ENCODE data around the gene SEMA5B.

The SEMA5B gene

GRCh38 chr3:122918576-122919290 lies 108.8 kb downstream of the SEMA5B start:
- no peak for DNase-seq

GRCh38 chr3:122917412-122917811 lies 110.2 kb downstream of the SEMA5B start:
- no peak for DNase-seq

- no peak for DNase-seq
These were observed 111.0 kb downstream of the SEMA5B start for GRCh38 chr3:122916580-122916979.

- DNase-seq: no peak
These were observed 111.5 kb downstream of the SEMA5B start for GRCh38 chr3:122916084-122916483.

- no peak for DNase-seq
These were observed 112.1 kb downstream of the SEMA5B start for GRCh38 chr3:122915300-122916055.

DNA sequence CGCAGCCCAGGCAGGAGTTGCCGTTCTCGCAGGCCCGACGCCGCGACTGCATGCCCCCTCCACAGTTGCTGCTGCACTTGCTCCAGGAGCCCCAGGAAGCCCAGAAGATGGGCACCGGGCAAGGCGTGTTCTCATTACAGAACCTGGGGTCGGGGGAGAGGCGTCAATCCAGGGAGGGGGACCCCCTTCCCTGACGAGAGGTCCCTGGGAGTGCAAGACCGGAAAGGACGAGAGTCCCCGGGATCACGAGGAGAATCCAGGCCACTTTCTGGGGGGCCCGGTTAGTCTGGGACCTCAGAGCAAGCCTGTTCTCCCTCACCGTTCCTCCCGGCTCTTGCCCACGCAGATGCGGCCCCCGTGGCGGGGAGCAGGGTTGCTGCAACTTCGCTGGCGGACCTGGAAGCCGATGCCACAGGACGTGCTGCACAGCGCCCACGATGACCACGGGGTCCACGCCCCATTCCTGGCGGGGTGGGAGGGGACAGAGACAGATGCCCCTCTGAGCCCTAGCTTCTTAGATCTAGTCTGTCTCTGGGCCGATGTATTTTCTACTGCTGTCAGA lies 113.9 kb downstream of the SEMA5B start:
- no peak for DNase-seq

DNA sequence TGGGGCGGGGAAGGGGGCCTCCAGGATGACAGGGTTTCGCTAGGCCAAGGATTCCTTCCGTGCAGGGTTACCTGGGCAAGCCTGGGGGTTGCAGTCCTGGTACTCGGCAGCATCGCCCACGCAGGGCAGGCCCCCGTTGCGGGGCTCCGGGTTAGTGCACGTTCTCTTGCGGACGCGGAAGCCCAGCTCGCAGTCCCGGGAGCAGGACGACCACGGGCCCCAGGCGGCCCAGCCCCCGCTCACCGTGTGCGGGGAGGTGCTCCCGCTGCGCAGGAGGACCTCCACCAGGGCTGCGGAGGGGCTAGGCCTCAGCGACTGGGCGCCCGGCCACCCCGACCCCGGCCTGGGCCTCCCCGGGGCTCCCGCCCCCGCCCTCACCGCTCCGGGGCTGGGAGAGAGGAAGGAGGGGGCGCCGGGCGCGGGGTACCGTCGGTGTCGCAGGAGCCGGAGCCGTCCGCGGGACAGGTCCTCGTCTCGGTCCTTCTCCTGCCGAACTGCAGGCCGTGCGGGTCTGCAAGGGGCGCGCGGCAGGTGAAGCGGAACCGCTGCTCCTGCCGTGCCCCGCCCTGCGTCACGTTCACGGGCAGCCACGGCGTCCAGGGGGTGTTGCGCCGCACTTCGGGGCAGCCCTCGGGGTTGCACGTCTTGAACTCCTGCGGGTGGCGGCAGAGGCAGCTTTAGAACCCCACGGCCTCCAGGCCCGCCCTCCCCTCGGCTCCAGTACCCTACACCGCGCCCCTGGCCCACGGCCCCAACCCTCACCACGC lies 114.6 kb downstream of the SEMA5B start:
- DNase-seq: no peak

- no peak for DNase-seq
These were observed 115.7 kb downstream of the SEMA5B start for GRCh38 chr3:122911901-122912300.

DNA sequence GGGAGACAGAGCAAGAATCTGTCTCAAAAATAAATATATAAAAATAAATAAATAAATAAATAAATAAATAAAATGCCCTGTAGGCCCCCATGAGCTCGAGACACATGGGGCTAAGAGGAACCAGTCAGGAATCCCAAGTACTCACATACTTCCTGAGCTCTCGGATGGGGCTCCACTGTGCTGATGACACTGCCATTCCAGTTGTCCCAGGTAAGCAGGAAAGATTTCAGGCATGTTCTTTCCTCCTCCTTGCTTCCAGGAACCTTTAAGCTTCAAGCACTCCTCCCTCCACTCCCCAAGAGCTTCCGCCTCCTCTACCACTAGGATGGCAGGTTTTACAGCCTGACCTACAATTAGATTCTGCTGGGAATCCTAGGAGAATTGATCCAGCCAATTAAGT lies 119.3 kb downstream of the SEMA5B start:
- no peak for DNase-seq

GRCh38 chr3:122907471-122907870 lies 120.1 kb downstream of the SEMA5B start:
- no peak for DNase-seq

DNA sequence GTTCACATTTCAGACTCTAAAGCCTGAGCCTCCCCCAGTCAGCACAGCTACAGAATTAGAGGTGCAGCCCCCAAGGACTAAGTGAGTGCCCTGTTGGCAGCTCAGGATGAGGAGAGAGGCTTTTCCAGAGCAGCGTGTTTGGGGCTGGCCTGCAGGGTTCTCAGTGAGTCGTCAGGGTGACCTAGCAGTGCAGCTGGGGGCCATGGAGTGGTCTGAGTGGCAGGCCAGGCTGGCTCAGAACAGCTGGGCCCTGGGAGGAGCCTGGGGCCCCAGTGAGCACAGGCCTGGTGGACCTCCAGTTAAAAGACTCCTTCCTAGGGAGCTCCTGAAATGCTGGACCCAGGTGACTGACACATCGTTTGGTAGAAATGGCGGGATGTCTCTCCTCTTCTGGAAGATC lies 124.4 kb downstream of the SEMA5B start:
- no peak for DNase-seq

- no peak for DNase-seq
These were observed 125.2 kb downstream of the SEMA5B start for GRCh38 chr3:122902326-122902725.

DNA sequence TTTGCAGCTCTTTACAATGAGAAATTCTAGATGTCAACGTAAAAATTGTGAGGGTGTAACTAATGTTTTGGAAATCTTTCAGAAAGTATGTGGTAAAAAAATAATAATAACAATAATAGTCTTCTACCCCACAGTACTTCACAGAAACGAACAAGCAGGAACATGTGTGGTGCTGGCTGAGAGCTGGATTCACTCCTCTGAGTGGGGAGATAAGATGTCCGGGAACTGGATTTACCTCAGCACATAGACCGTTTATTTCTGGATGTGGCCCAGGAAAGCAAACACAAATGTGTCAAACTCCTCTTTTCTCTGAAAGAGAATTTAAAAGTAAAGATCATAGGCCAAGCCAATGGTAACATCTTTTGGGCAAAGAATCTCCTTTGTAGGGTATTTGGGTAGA lies 129.3 kb downstream of the SEMA5B start:
- DNase-seq: no peak

GRCh38 chr3:122893754-122894668 lies 133.6 kb downstream of the SEMA5B start:
- no peak for DNase-seq

GRCh38 chr3:122893282-122893681 lies 134.3 kb downstream of the SEMA5B start:
- DNase-seq: no peak

GRCh38 chr3:122892118-122892960 lies 135.2 kb downstream of the SEMA5B start:
- DNase-seq: no peak

- DNase-seq: no peak
These were observed 136.8 kb downstream of the SEMA5B start for GRCh38 chr3:122890720-122891220.

DNA sequence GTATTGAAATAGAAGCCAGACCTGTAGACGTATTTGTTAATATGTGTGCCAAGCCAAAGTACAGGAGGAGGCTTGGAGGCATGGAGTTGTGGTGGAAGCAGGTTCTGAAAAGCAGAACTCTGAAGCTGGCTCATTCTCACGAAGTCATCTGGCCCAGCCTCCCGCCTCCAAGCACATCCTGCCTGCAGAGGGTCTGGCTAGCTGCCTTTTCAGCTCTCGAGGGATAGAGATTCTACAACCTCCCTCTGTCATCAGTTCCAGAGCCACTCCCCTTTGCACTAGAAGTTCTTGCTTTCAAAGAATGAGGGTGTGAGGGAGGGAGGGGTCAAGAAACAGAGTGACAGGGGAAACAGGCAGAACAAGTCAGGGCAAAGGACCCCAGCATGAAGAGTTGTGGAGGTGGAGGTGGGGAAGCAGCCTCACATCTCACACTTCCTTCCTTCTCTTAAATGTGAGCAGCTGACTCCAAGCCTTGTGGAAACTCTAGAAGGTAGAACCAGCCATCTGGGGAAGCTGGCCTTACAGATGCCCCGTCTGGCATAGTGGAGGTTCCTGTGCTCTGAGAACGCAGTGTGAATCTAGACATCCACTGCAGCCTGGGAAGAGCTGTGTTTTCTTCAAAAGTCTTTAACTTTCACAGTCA lies 137.4 kb downstream of the SEMA5B start:
- DNase-seq: no peak

DNA sequence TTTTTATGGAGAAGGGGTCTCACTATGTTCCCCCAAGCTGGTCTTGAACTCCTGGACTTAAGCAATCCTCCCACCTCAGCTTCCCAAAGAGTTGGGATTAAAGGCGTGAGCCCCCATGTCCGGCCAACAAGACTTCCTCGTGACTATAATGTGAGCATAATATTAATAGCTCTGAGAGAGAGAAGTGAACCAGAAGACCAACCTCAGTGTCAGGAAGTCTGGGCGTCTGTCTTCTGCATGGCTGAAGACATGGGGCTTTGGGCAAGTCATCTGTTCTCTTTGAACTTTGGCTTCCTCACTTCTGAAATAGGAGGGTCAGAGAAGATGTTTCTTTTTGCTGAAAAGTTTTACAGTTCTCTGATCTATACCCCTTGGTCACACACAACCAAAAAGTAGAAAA lies 140.6 kb downstream of the SEMA5B start:
- DNase-seq: no peak

DNA sequence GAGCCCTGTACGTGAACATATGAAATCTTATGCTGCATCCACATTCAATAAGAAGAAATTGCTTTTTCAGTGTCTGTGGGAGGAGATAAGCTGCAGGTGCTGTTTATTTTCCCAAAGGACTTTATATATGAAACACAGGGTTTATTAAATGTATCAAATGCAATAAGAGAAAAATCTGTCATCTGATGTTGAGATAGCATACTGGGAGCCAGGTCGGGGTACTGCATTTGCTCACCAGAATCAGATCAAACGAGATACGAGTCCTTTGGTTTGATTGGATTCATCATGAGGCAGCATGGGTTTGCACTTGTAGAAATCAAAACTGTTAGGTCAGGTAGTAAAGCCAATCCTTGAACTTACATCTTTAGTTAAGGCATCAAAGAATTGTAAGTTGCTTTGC lies 141.3 kb downstream of the SEMA5B start:
- no peak for DNase-seq

Data from activated CD4-positive, alpha-beta T cell treated with anti-CD3 and anti-CD28 coated beads for 1 hour (primary cell).